Panc1 (cell line): ENCODE measurements around the gene ZC3H7B. TPM values are rescaled to one million over a fixed set of nuclear protein-coding genes. Genes with fewer than 3 reads are reported as not detected.

Experiments used
- ATAC-seq: fragments of 200-7000 bp; cut with Tn5 transposase; 2 replicates; pipeline ENCODE4 v1.9.1; 2020; ENCODE audit warnings: mild to moderate bottlenecking, moderate library complexity
- BruUV-seq: library from RNA; stranded (reverse); fragments of 400-500 nt; replicated peaks from 2 replicates; lab custom pipeline; 2021; lab: Mats Ljungman, UMichigan
- CTCF ChIA-PET: fragments of 300-600 bp; sonication (Branson Sonifier 250); formaldehyde crosslinking; loops from one replicate; lab custom pipeline; 2022; ENCODE audit warnings: antibody characterized with exemption; lab: Charles Lee
- POLR2A ChIA-PET: fragments of 300-600 bp; sonication (Branson Sonifier 250); formaldehyde crosslinking; loops from one replicate; lab custom pipeline; 2022; ENCODE audit warnings: antibody characterized with exemption; lab: Charles Lee
- DNase-seq: peaks from one replicate; pipeline ENCODE4 v3.0.0-alpha.2; 2010; ENCODE audit warnings: low read depth, low spot score
- H3K27ac ChIP-seq: 2 replicates; pipeline ENCODE4 v1.5.1; 2011; ENCODE audit warnings: mild to moderate bottlenecking, low read length, inconsistent platforms
- H3K27me3 ChIP-seq: fragments of 200-500 bp; sonication (Bioruptor generic); 2 replicates; pipeline ENCODE4 v1.6.0; 2014; ENCODE audit warnings: low read length, inconsistent platforms; ENCODE audit not compliant: control insufficient read depth, insufficient read depth
- H3K36me3 ChIP-seq: fragments of 200-500 bp; sonication (Bioruptor generic); 2 replicates; pipeline ENCODE4 v1.5.1; 2014; ENCODE audit warnings: inconsistent platforms, mild to moderate bottlenecking, low read length, moderate library complexity; ENCODE audit not compliant: control insufficient read depth, insufficient read depth
- H3K4me1 ChIP-seq: 2 replicates; pipeline ENCODE4 v1.5.1; 2011; ENCODE audit warnings: inconsistent platforms, mild to moderate bottlenecking, low read length, moderate library complexity; ENCODE audit not compliant: control insufficient read depth, insufficient read depth
- H3K4me3 ChIP-seq, 2 experiments: 2 replicates each; pipeline ENCODE4 v1.5.1; 2011 to 2012; ENCODE audit warnings: low read depth in 2 of 2, low read length in 2 of 2, mild to moderate bottlenecking in 2 of 2, inconsistent platforms in 1 of 2, moderate library complexity in 1 of 2
- H3K9me3 ChIP-seq: fragments of 200-500 bp; sonication (Bioruptor generic); 2 replicates; pipeline ENCODE4 v1.5.1; 2014; ENCODE audit warnings: low read depth, mild to moderate bottlenecking, inconsistent platforms, low read length, moderate library complexity; ENCODE audit not compliant: control insufficient read depth, insufficient read depth
- POLR2AphosphoS5 ChIP-seq: IDR thresholded peaks from 2 replicates; pipeline ENCODE4 v1.6.1; 2012; ENCODE audit warnings: mild to moderate bottlenecking, low read depth, low read length, moderate library complexity
- SIN3A ChIP-seq: IDR thresholded peaks from 2 replicates; pipeline ENCODE4 v1.6.1; 2012; ENCODE audit warnings: low read depth, mild to moderate bottlenecking, low read length, moderate library complexity, borderline replicate concordance; ENCODE audit not compliant: insufficient read depth
- TCF7L2 ChIP-seq: IDR thresholded peaks from 2 replicates; pipeline ENCODE4 v1.6.1; 2011; ENCODE audit warnings: mild to moderate bottlenecking, low read depth, low read length, inconsistent platforms
- in situ Hi-C: cut with HindIII; loops from 2 replicates; pipeline ENCODE4 v1.10.0; 2016; ENCODE audit warnings: low sequenced_read_pairs, low pct_unique_long_range_greater_than_20kb
- intact Hi-C: fragments of 100-400 bp; cut with micrococcal nuclease; formaldehyde crosslinking; loops from one replicate; pipeline ENCODE4 v1.10.0; 2022; ENCODE audit not compliant: unreplicated experiment
- total RNA-seq: library from RNA; stranded (reverse); gene quantifications from one replicate; pipeline ENCODE4 v1.2.1, GENCODE V29; 2021; ENCODE audit not compliant: unreplicated experiment
- TF ChIP-seq, protein P1 (sequence below): fragments of 450-650 bp; IDR thresholded peaks from 2 replicates; pipeline ENCODE4 v1.5.1; 2017; ENCODE audit warnings: mild to moderate bottlenecking
- TF ChIP-seq, protein P2 (sequence below), 2 experiments: IDR thresholded peaks; 2 replicates each; pipeline ENCODE4 v1.6.1; 2011 to 2012; ENCODE audit warnings: low read depth in 2 of 2, control low read depth in 1 of 2, low read length in 1 of 2, mild to moderate bottlenecking in 1 of 2, moderate library complexity in 1 of 2; ENCODE audit not compliant: insufficient read depth in 1 of 2

ZC3H7B gene
- total RNA-seq, 1 experiment from 2014 or later = 62.0 TPM

DNA sequence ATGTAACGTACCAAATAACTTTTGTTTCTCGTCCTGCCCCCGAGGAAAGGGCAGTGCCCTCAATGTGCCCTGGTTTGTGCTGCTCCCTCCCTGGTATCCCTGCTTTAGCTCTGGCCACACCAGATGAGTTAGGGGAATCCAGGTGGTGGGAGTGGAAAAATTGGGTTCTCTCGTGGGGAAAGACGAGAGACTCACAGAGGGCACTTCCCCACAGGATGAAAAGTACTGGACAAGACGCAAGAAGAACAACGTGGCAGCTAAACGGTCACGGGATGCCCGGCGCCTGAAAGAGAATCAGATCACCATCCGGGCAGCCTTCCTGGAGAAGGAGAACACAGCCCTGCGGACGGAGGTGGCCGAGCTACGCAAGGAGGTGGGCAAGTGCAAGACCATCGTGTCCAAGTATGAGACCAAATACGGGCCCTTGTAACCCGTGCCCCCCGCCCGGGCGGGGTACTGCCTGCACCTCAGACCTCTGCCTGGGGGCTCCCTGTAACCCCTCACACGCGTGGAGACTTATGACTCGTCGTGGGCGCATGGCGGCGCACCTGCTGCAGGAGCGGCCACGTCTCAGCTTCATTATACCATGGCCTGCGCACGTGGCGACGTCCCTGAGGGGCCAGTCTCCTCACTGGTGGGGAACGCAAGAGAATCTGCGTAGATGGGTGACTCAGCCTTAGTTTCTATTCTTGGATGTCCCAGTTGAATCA, 94.4 kb downstream of the ZC3H7B start:
- H3K27ac ChIP-seq = no peak overlapping the region
- DNase-seq = no peak
- no peaks in the 10 kb centered on the region for H3K9me3 ChIP-seq
- no peaks in the 10 kb centered on the region for H3K27me3 ChIP-seq
- H3K36me3 ChIP-seq = no peaks in the 10 kb centered on the region
- POLR2A ChIA-PET = interaction anchor here (0.6 kb wide), 1 partner anchor 14 kb away, joined by 8 read pairs; no protein-coding TSS in a partner anchor
- H3K4me1 ChIP-seq = no peaks in the 10 kb centered on the region
- CTCF ChIA-PET = no interaction called here
- TF ChIP-seq POLR2AphosphoS5 (no peak), SIN3A (no peak), TCF7L2 (no peak)
- TF ChIP-seq, protein P1, sequence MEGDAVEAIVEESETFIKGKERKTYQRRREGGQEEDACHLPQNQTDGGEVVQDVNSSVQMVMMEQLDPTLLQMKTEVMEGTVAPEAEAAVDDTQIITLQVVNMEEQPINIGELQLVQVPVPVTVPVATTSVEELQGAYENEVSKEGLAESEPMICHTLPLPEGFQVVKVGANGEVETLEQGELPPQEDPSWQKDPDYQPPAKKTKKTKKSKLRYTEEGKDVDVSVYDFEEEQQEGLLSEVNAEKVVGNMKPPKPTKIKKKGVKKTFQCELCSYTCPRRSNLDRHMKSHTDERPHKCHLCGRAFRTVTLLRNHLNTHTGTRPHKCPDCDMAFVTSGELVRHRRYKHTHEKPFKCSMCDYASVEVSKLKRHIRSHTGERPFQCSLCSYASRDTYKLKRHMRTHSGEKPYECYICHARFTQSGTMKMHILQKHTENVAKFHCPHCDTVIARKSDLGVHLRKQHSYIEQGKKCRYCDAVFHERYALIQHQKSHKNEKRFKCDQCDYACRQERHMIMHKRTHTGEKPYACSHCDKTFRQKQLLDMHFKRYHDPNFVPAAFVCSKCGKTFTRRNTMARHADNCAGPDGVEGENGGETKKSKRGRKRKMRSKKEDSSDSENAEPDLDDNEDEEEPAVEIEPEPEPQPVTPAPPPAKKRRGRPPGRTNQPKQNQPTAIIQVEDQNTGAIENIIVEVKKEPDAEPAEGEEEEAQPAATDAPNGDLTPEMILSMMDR = no peak
- TF ChIP-seq, protein P2, sequence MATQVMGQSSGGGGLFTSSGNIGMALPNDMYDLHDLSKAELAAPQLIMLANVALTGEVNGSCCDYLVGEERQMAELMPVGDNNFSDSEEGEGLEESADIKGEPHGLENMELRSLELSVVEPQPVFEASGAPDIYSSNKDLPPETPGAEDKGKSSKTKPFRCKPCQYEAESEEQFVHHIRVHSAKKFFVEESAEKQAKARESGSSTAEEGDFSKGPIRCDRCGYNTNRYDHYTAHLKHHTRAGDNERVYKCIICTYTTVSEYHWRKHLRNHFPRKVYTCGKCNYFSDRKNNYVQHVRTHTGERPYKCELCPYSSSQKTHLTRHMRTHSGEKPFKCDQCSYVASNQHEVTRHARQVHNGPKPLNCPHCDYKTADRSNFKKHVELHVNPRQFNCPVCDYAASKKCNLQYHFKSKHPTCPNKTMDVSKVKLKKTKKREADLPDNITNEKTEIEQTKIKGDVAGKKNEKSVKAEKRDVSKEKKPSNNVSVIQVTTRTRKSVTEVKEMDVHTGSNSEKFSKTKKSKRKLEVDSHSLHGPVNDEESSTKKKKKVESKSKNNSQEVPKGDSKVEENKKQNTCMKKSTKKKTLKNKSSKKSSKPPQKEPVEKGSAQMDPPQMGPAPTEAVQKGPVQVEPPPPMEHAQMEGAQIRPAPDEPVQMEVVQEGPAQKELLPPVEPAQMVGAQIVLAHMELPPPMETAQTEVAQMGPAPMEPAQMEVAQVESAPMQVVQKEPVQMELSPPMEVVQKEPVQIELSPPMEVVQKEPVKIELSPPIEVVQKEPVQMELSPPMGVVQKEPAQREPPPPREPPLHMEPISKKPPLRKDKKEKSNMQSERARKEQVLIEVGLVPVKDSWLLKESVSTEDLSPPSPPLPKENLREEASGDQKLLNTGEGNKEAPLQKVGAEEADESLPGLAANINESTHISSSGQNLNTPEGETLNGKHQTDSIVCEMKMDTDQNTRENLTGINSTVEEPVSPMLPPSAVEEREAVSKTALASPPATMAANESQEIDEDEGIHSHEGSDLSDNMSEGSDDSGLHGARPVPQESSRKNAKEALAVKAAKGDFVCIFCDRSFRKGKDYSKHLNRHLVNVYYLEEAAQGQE (IDR thresholded peaks at IDR 0.05; ENCODE audit: insufficient read depth in 1 of 2, low read depth in 2 of 2, low read length in 1 of 2) = no peak
- H3K4me3 ChIP-seq = no peak overlapping the region
- no TSS peak for BruUV-seq
- ATAC-seq = no peak
- intact Hi-C loops = no loop called here
- in situ Hi-C loops = no loop called here

DNA sequence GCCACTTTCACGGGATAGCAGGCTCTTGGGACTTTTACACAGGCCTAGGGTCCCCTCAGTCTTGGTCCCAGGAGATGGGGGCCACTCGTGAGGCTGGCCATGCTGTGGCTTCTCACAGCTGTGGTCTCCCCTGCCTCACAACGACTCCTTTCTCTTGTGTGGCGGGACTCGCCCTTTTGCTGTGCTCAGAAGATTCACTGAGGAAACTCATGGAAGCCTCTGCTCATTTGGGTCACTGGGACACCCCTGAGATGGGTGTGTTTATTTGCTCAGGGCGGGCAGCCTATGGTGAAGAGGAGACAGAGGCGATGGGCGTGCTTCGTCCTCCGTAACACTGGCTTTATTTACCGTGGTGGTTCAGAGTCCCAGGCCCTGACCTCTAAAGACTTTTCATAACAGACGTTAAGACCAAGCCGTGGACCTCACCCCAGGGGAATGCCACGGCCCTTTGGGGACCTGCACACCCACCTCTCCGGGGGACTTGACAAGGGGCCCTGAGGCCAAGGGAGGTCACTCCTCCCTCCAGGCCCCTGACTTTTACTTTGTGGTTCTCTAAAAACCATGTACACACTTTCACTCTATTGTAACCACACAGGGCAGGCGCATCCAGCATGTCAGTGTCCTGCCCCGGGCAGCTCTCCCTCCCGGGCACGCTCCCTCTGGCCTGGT, 96.0 kb downstream of the ZC3H7B start:
- BruUV-seq = no TSS peak
- Histone ChIP-seq H3K36me3 (no peaks in the 10 kb centered on the region), H3K9me3 (no peaks in the 10 kb centered on the region), H3K27me3 (no peaks in the 10 kb centered on the region), H3K27ac (no peak overlapping the region), H3K4me1 (no peaks in the 10 kb centered on the region), H3K4me3 (no peak overlapping the region)
- ATAC-seq (no peak), DNase-seq (no peak)
- ChIA-PET CTCF (interaction anchor here (0.6 kb wide), 1 partner anchor 12 kb away, joined by 9 read pairs; no protein-coding TSS in a partner anchor), POLR2A (interaction anchor here (0.5 kb wide), 1 partner anchor 60 kb away, joined by 5 read pairs; no protein-coding TSS in a partner anchor)
- in situ Hi-C loops = no loop called here
- no peak for TF ChIP-seq SIN3A
- TF ChIP-seq, protein P1 = no peak
- TF ChIP-seq TCF7L2 = no peak
- TF ChIP-seq, protein P2 (IDR thresholded peaks at IDR 0.05; ENCODE audit: insufficient read depth in 1 of 2, low read depth in 2 of 2, low read length in 1 of 2) = no peak
- no peak for TF ChIP-seq POLR2AphosphoS5
- intact Hi-C loops = no loop called here
